Osteocyte (in vitro differentiated cells): ENCODE results near the gene NEXN. TPM values are rescaled to one million over a fixed set of nuclear protein-coding genes. Genes with fewer than 3 reads are reported as not detected.
A peak's percentile ranks its signal among the peaks of the same experiment; 100 is the strongest.

Experiments
- DNase-seq: peaks from one replicate; pipeline ENCODE4 v3.0.0; 2021; ENCODE audit warnings: mixed read lengths; ENCODE audit not compliant: unreplicated experiment; ENCODE audit errors: extremely low spot score
- H3K27ac Mint-ChIP-seq: one replicate; pipeline ENCODE4 v1.8.0; 2021; ENCODE audit warnings: mild to moderate bottlenecking, mixed read lengths; ENCODE audit not compliant: unreplicated experiment
- H3K27me3 Mint-ChIP-seq: one replicate; pipeline ENCODE4 v1.8.0; 2021; ENCODE audit warnings: mixed read lengths; ENCODE audit not compliant: unreplicated experiment
- H3K36me3 Mint-ChIP-seq: one replicate; pipeline ENCODE4 v1.8.0; 2021; ENCODE audit warnings: mixed read lengths; ENCODE audit not compliant: unreplicated experiment
- H3K4me1 Mint-ChIP-seq: one replicate; pipeline ENCODE4 v1.8.0; 2021; ENCODE audit warnings: mixed read lengths; ENCODE audit not compliant: unreplicated experiment
- H3K4me3 Mint-ChIP-seq: one replicate; pipeline ENCODE4 v1.8.0; 2021; ENCODE audit warnings: mild to moderate bottlenecking, moderate library complexity, mixed read lengths; ENCODE audit not compliant: unreplicated experiment
- H3K9me3 Mint-ChIP-seq: one replicate; pipeline ENCODE4 v1.8.0; 2021; ENCODE audit warnings: mixed read lengths; ENCODE audit not compliant: unreplicated experiment
- CTCF ChIP-seq: fragments of 200-600 bp; sonication (generic); IDR thresholded peaks from 2 replicates; pipeline ENCODE4 v1.5.0; 2021; ENCODE audit warnings: antibody characterized with exemption, mild to moderate bottlenecking, moderate library complexity
- total RNA-seq: library from RNA; stranded (reverse); gene quantifications from 2 replicates; pipeline ENCODE4 v1.2.1, GENCODE V29; 2021

Gene NEXN
- total RNA-seq, 1 donor from 2014 or later, result 19.3 TPM

DNA sequence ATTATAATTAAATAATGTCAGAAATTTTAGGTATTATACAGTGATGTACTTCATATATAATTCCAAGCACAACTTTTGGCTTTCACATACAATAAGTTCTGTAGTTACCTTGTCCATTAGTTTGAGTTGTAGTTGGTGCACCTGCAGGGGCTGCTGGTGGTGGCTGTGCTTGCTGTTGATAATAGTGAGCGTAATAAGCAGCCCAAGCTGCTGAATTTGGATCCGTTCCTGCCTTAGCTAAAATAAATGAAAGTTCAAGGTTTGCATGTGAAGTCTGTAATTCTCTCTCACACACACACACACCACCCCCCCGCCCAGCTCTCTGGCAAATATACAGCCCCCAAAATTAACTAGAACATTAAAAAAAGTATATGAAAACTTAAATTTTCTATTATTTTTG lies 68.0 kb downstream of the NEXN start:
- Mint-ChIP-seq H3K27me3 (no peaks in the 10 kb centered on the region), H3K4me3 (no peak overlapping the region), H3K9me3 (no peaks in the 10 kb centered on the region), H3K4me1 (peaks cover 10% of the 10 kb centered on the region), H3K36me3 (peaks cover 60% of the 10 kb centered on the region), H3K27ac (no peak overlapping the region)
- no peak for DNase-seq
- TF ChIP-seq CTCF, result no peak

GRCh38 chr1:77958391-77958790 lies 70.0 kb downstream of the NEXN start:
- H3K36me3 Mint-ChIP-seq, result peaks cover 68% of the 10 kb centered on the region
- no peaks in the 10 kb centered on the region for H3K27me3 Mint-ChIP-seq
- no peaks in the 10 kb centered on the region for H3K9me3 Mint-ChIP-seq
- no peak for TF ChIP-seq CTCF
- peak overlapping the region; percentile 8 for H3K27ac Mint-ChIP-seq
- no peak overlapping the region for H3K4me3 Mint-ChIP-seq
- H3K4me1 Mint-ChIP-seq, result peaks cover 10% of the 10 kb centered on the region
- DNase-seq, result no peak

DNA sequence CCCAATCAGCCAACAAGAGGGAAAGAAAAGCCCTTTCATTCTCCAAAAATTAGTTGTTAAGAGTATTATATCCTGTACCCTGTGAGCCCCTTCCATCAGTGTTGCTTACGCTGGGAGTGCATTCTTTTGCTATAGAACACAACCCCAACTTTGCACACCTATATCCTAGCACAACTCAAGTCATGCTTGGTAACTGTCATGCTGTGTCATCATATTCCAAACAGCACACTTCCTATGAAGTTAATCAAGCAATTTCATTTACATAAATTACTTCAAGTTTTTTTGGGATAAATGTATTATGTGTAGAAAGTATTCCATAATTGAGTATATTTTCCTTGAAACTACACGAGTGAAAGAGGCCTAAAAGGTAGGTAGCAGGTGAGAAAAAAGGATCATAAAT lies 70.4 kb downstream of the NEXN start:
- TF ChIP-seq CTCF, result no peak
- Mint-ChIP-seq H3K27ac (peak overlapping the region; percentile 8), H3K27me3 (no peaks in the 10 kb centered on the region), H3K4me1 (peaks cover 10% of the 10 kb centered on the region), H3K4me3 (no peak overlapping the region), H3K9me3 (no peaks in the 10 kb centered on the region), H3K36me3 (peaks cover 69% of the 10 kb centered on the region)
- no peak for DNase-seq

DNA sequence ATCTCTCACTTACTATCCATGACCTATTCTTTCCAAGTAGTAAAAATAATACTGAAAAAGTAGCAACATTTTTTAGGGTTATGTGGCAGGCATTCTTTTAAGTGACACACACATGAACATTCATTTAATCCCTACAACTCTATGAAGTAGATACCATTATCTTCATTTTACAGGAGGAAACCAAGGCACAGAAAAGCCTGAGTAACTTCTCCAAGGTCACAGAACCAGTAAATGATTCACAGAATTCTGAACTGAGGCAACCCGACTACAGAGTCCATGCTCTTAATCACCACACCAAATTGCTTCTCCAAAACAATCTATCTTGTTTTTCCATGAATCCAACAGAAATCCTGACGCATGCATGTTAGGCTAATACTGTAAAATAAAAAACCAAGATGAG lies 73.0 kb downstream of the NEXN start:
- Mint-ChIP-seq H3K27ac (no peak overlapping the region), H3K4me3 (no peak overlapping the region), H3K4me1 (peaks cover 8% of the 10 kb centered on the region), H3K27me3 (no peaks in the 10 kb centered on the region), H3K9me3 (no peaks in the 10 kb centered on the region), H3K36me3 (peaks cover 76% of the 10 kb centered on the region)
- no peak for TF ChIP-seq CTCF
- no peak for DNase-seq

- no peaks in the 10 kb centered on the region for H3K9me3 Mint-ChIP-seq
- H3K4me1 Mint-ChIP-seq, result peaks cover 15% of the 10 kb centered on the region
- DNase-seq, result no peak
- peaks cover 69% of the 10 kb centered on the region for H3K36me3 Mint-ChIP-seq
- no peak overlapping the region for H3K27ac Mint-ChIP-seq
- TF ChIP-seq CTCF, result no peak
- H3K4me3 Mint-ChIP-seq, result no peak overlapping the region
- no peaks in the 10 kb centered on the region for H3K27me3 Mint-ChIP-seq
Observed at GRCh38 chr1:77966291-77966690, 77.9 kb downstream of the NEXN start.
